ENCODE results near the gene FXYD5.

Gene FXYD5

GRCh38 chr19:35132254-35132653, 22.3 kb upstream of the FXYD5 start:
- TF ChIP-seq, protein P1, sequence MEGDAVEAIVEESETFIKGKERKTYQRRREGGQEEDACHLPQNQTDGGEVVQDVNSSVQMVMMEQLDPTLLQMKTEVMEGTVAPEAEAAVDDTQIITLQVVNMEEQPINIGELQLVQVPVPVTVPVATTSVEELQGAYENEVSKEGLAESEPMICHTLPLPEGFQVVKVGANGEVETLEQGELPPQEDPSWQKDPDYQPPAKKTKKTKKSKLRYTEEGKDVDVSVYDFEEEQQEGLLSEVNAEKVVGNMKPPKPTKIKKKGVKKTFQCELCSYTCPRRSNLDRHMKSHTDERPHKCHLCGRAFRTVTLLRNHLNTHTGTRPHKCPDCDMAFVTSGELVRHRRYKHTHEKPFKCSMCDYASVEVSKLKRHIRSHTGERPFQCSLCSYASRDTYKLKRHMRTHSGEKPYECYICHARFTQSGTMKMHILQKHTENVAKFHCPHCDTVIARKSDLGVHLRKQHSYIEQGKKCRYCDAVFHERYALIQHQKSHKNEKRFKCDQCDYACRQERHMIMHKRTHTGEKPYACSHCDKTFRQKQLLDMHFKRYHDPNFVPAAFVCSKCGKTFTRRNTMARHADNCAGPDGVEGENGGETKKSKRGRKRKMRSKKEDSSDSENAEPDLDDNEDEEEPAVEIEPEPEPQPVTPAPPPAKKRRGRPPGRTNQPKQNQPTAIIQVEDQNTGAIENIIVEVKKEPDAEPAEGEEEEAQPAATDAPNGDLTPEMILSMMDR (IDR thresholded peaks at IDR 0.05; ENCODE audit: low read depth, low read length), result no peak
- DNase-seq (ENCODE audit: low read depth, low spot score), result no peak
- no peak overlapping the region for H3K4me3 ChIP-seq (ENCODE audit: low read depth, low read length)
- in situ Hi-C loops (cut with HindIII; ENCODE audit: low sequenced_read_pairs), result no loop called here

- TF ChIP-seq, protein P1 (IDR thresholded peaks at IDR 0.05; ENCODE audit: low read depth, low read length), result no peak
- no peak overlapping the region for H3K4me3 ChIP-seq (ENCODE audit: low read depth, low read length)
- no peak for DNase-seq (ENCODE audit: low read depth, low spot score)
- in situ Hi-C loops (cut with HindIII; ENCODE audit: low sequenced_read_pairs), result no loop called here
These were observed 20.7 kb upstream of the FXYD5 start for GRCh38 chr19:35133826-35134225.

GRCh38 chr19:35134601-35135242, 19.8 kb upstream of the FXYD5 start, which contains the start of gene LGI4:
TSS of gene LGI4 (minus strand) at chr19:35135059. CDS start at chr19:35134680, 379 bp downstream.
- in situ Hi-C loops (cut with HindIII; ENCODE audit: low sequenced_read_pairs), result no loop called here
- DNase-seq (ENCODE audit: low read depth, low spot score), result no peak
- TF ChIP-seq, protein P1 (IDR thresholded peaks at IDR 0.05; ENCODE audit: low read depth, low read length), result no peak

DNA sequence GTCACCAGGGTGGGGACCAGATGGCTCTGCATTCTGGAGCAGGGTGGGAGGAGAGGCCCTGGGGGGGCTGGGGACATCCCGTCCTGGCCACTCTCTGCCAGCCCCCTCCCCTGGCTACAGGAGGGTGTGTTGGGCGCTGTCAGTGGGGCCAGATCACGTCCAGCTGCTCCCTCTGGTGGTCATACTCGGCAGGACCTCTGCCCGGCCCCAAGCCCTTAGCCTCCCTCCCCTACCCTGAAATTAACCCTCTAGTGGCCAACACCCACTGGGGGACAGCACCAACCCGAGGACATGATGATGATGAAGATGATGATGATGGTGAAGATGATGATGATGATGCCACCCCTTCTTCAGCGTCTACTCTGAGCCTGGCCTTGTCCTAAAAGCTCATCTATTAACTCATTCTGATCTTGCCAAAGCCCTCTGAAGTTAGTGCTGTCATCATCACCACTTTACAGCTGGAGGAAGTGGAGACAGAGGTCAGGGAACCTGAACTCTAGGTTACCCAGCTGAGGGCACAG, 19.1 kb upstream of the FXYD5 start:
- in situ Hi-C loops (cut with HindIII; ENCODE audit: low sequenced_read_pairs), result no loop called here
- H3K4me3 ChIP-seq (ENCODE audit: low read depth, low read length), result no peak overlapping the region
- TF ChIP-seq, protein P1 (IDR thresholded peaks at IDR 0.05; ENCODE audit: low read depth, low read length), result peak; percentile 89
- peak; percentile 44 for DNase-seq (ENCODE audit: low read depth, low spot score)

More at GRCh38 chr19:35134601-35135242, 19.8 kb upstream of the FXYD5 start, which contains the start of gene LGI4:
- H3K4me3 ChIP-seq (ENCODE audit: low read depth, low read length), result no peak within 1 kb of the TSS

GRCh38 chr19:35136231-35136630, 18.3 kb upstream of the FXYD5 start:
- no peak for DNase-seq (ENCODE audit: low read depth, low spot score)
- TF ChIP-seq, protein P1 (IDR thresholded peaks at IDR 0.05; ENCODE audit: low read depth, low read length), result no peak
- no peak overlapping the region for H3K4me3 ChIP-seq (ENCODE audit: low read depth, low read length)
- in situ Hi-C loops (cut with HindIII; ENCODE audit: low sequenced_read_pairs), result no loop called here

GRCh38 chr19:35136977-35137702, 17.4 kb upstream of the FXYD5 start:
- H3K4me3 ChIP-seq (ENCODE audit: low read depth, low read length), result no peak overlapping the region
- in situ Hi-C loops (cut with HindIII; ENCODE audit: low sequenced_read_pairs), result no loop called here
- TF ChIP-seq, protein P1 (IDR thresholded peaks at IDR 0.05; ENCODE audit: low read depth, low read length), result no peak
- DNase-seq (ENCODE audit: low read depth, low spot score), result no peak
